Astrocyte of the spinal cord (primary cell): Measurements from ENCODE around the gene HS3ST5.

Experiments
- DNase-seq: peaks from one replicate; pipeline ENCODE4 v3.0.0; 2011; ENCODE audit warnings: low read depth, low spot score
- H3K4me3 ChIP-seq: 2 replicates; pipeline ENCODE4 v1.5.1; 2011; ENCODE audit warnings: low read depth, mild to moderate bottlenecking, low read length, moderate library complexity
- CTCF ChIP-seq: IDR thresholded peaks from 2 replicates; pipeline ENCODE4 v1.5.1; 2012; ENCODE audit warnings: low read depth, mild to moderate bottlenecking, low read length, inconsistent platforms
- in situ Hi-C: cut with HindIII; loops from 2 replicates; pipeline ENCODE4 v1.10.0; 2017; ENCODE audit warnings: low sequenced_read_pairs

Gene HS3ST5

GRCh38 chr6:114106020-114106419, 236.8 kb downstream of the HS3ST5 start:
- no peak for TF ChIP-seq CTCF

GRCh38 chr6:114101255-114101654, 241.6 kb downstream of the HS3ST5 start:
- in situ Hi-C loops: no loop called here
- H3K4me3 ChIP-seq: no peak overlapping the region
- DNase-seq: no peak
- TF ChIP-seq CTCF: no peak

More at GRCh38 chr6:114106020-114106419, 236.8 kb downstream of the HS3ST5 start:
- H3K4me3 ChIP-seq: no peak overlapping the region
- DNase-seq: no peak
- in situ Hi-C loops: no loop called here

- DNase-seq: peak; percentile 19
- no peak overlapping the region for H3K4me3 ChIP-seq
- in situ Hi-C loops: no loop called here
- TF ChIP-seq CTCF: no peak
Observed at GRCh38 chr6:114100215-114100994, 242.4 kb downstream of the HS3ST5 start.

- peak; percentile 71 for TF ChIP-seq CTCF
- no peak overlapping the region for H3K4me3 ChIP-seq
- in situ Hi-C loops: no loop called here
- DNase-seq: peak; percentile 51
Observed at GRCh38 chr6:114096561-114097172, 246.2 kb downstream of the HS3ST5 start.

GRCh38 chr6:114092943-114093342, 249.9 kb downstream of the HS3ST5 start:
- TF ChIP-seq CTCF: no peak
- H3K4me3 ChIP-seq: no peak overlapping the region
- in situ Hi-C loops: no loop called here
- no peak for DNase-seq

DNA sequence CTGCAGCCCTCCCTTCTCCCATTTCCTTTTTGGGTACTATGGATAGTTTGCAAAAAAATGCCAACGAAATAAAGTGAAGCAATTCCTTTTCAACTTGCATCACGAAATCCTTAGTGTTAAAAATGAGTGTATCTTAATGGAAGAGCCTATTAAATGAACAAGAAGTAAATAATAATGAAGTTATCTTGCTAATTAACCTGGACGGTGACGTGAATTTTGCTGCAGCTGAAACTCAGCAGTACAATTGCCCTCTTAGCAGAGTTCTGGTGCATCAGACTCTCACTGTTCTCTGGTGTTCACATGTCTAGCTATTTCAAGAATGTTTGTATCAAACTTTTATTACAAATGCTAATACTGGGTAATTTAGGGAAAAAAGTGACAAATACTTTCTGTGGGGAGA, 252.2 kb downstream of the HS3ST5 start:
- in situ Hi-C loops: no loop called here
- no peak for DNase-seq
- TF ChIP-seq CTCF: no peak
- H3K4me3 ChIP-seq: no peak overlapping the region
